Mononuclear cell (primary cell): ENCODE data around the gene FARS2. TPM values are rescaled to one million over a fixed set of nuclear protein-coding genes. Genes with fewer than 3 reads are reported as not detected.

Source experiments
- H3K27me3 ChIP-seq: 2 replicates; pipeline ENCODE4 v1.6.0; 2011; ENCODE audit warnings: low read length, control low read depth; ENCODE audit not compliant: insufficient read depth
- H3K4me1 ChIP-seq: 2 replicates; pipeline ENCODE4 v1.5.1; 2011; ENCODE audit warnings: mild to moderate bottlenecking, low read length, control low read depth; ENCODE audit not compliant: insufficient read depth
- H3K4me3 ChIP-seq: 2 replicates; pipeline ENCODE4 v1.5.1; 2011; ENCODE audit warnings: mild to moderate bottlenecking, low read length, moderate library complexity
- H3K9me3 ChIP-seq: 2 replicates; pipeline ENCODE4 v1.5.1; 2011; ENCODE audit warnings: low read depth, mild to moderate bottlenecking, control low read depth, low read length
- total RNA-seq: library from RNA; depleted of rRNA; stranded (reverse); fragments of >200 nt; gene quantifications from one replicate; pipeline ENCODE4 v1.2.3, GENCODE V29; 2012

FARS2 gene
- total RNA-seq, 1 donor = 13.5 TPM

GRCh38 chr6:5605937-5606336 is 344.6 kb downstream of the FARS2 start:
- H3K27me3 ChIP-seq = no peaks in the 10 kb centered on the region
- no peak overlapping the region for H3K4me3 ChIP-seq
- H3K9me3 ChIP-seq = no peaks in the 10 kb centered on the region
- no peaks in the 10 kb centered on the region for H3K4me1 ChIP-seq

DNA sequence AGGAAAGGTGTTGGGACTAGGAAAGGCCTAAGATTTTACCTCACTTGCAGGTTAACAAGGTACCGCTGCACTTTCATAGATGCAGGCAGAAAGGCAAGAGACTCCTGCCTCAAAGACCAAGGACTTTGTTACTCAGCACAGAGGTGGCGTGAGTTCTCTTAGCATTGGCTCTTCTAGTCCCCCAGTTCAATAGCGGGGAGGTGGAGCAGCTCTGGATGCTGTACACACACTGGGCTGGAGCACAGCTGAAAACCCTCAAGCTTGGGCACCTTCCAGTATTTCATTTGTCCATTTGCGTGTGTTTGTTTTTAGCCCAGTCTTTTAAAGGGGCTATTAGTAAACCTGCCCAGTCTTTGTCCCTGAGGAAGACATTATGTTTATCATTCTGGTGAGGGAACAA is 345.2 kb downstream of the FARS2 start:
- H3K4me1 ChIP-seq = no peaks in the 10 kb centered on the region
- no peak overlapping the region for H3K4me3 ChIP-seq
- H3K27me3 ChIP-seq = no peaks in the 10 kb centered on the region
- no peaks in the 10 kb centered on the region for H3K9me3 ChIP-seq

DNA sequence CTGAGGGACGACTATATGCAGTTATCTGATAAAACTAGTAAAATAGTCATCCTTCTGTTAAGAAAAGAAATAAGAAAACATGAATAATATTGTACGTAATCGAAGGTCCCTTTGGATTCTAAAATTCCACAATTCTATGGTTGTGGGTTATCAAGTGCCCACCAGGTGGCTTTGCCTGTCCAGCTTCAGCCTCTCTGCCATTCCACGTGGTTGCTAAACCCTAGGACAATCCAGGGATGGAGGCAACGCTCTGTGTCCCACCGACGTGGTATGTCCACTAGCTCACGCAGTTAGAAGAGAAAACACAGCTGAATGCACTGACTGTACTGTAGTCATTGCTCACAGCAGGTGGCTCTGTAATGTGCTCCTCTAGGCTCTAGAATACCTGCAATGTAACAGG is 349.3 kb downstream of the FARS2 start:
- H3K9me3 ChIP-seq = no peaks in the 10 kb centered on the region
- no peaks in the 10 kb centered on the region for H3K27me3 ChIP-seq
- H3K4me1 ChIP-seq = no peaks in the 10 kb centered on the region
- H3K4me3 ChIP-seq = no peak overlapping the region

DNA sequence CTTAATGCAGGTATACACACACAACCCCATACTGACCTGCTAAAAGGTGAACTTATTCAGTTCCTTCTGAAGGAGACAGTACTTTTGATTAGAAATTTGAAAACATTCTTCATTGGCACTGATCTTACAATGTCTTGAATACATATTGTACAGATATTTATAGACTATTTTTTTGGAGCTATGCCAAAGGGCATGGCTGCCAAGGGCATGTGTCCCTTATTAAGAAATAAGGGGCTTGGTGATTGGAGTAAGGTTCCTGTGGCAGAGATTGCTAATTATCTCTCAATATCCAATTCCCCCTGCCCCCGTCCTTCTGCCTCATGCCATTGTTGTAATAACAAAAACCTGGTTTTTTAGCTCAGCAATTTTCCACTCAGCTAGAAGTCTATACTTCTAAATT is 355.9 kb downstream of the FARS2 start:
- Histone ChIP-seq H3K27me3 (no peaks in the 10 kb centered on the region), H3K4me3 (no peak overlapping the region), H3K9me3 (no peaks in the 10 kb centered on the region), H3K4me1 (peaks cover 9% of the 10 kb centered on the region)

- H3K27me3 ChIP-seq = no peaks in the 10 kb centered on the region
- peaks cover 9% of the 10 kb centered on the region for H3K4me1 ChIP-seq
- H3K4me3 ChIP-seq = no peak overlapping the region
- no peaks in the 10 kb centered on the region for H3K9me3 ChIP-seq
Measured at GRCh38 chr6:5619249-5619648, 357.9 kb downstream of the FARS2 start.

DNA sequence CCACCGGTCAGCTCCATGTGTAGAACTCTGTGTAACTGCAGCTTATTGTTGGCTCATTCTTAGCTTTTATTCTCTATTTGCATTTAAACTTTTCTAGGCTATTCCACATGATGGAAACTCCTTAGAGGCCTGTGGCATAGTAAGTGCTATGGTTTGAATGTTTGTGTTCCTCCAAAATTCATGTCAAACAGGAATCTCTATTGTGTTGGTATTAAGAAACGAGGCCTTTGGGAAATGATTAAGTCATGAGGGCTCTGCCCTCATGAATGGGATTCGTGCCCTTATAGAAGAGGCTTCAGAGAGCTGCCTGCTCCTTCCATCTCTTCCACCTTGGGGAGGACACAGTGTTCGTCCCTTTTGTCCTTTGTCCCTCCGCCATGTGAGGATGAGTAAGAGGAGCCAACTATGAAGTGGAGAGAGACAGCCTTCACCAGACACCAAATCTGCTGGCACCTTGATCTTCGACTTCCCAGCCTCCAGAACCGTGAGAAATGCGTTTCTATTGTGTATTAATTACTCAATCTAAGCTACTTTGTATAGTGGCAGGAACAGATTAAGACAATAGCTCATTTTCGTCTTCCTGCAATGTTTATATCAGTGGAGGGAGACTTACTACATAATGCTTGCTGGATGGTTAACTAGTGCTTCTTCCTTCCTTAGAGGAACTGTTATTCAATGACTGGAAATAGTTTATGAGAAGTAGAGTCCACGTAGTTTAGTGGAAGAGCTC is 361.1 kb downstream of the FARS2 start:
- H3K27me3 ChIP-seq = no peaks in the 10 kb centered on the region
- peaks cover 14% of the 10 kb centered on the region for H3K4me1 ChIP-seq
- H3K9me3 ChIP-seq = no peaks in the 10 kb centered on the region
- no peak overlapping the region for H3K4me3 ChIP-seq

- H3K27me3 ChIP-seq = no peaks in the 10 kb centered on the region
- H3K4me3 ChIP-seq = no peak overlapping the region
- peaks cover 14% of the 10 kb centered on the region for H3K4me1 ChIP-seq
- no peaks in the 10 kb centered on the region for H3K9me3 ChIP-seq
Measured at GRCh38 chr6:5623769-5624168, 362.5 kb downstream of the FARS2 start.

GRCh38 chr6:5624256-5624655 is 362.9 kb downstream of the FARS2 start:
- H3K4me1 ChIP-seq = peaks cover 10% of the 10 kb centered on the region
- no peaks in the 10 kb centered on the region for H3K27me3 ChIP-seq
- H3K4me3 ChIP-seq = no peak overlapping the region
- no peaks in the 10 kb centered on the region for H3K9me3 ChIP-seq

DNA sequence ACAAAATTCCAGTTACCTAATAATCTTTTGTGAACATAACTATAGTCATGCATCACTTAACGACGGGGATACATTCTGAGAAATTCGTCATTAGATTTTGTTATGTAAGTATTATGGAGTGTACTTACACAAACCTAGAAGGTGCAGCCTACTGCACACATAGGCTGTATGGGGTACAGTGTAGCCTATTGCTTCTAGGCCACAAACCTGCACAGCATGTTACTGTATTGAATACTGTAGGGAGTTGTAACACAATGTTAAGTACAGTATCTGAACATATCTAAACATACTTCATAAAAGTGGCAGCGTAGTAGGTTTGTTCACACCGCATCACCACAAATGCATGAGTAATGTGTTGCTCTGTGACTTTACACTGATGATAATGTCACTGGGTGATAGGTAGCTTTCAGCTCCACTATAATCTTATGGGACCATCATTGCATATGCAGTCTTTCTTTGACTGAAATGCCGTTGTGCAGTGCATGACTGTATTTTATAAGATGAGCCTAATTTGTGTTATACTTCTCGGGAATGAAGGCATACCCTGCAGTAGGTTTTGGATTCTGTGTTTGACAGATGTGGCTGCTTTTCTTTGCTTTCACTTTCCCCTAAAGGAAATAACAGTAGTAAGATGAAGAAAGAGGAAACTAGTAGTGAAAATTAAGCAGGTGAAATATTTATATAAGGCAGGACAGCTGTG is 365.6 kb downstream of the FARS2 start:
- Histone ChIP-seq H3K27me3 (no peaks in the 10 kb centered on the region), H3K9me3 (no peaks in the 10 kb centered on the region), H3K4me1 (peaks cover 5% of the 10 kb centered on the region), H3K4me3 (no peak overlapping the region)

DNA sequence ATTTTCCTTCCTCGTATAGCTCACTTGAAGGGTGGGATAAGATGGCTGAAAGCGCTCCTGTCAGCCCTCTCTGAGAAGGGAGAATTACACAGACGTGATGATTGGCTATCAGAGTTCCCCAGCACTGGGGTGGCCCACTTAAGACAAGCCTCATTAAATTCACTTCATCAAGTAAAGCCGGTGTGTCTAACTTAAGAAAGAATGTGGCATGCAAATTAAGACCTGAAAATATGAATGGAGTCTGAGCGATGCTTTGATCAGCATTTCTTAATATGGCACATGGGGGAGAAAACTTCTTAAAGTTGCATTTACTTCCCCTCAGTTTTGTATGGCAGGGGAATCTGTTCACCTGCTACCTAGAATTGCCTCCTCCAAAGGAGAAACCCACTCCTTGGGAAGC is 369.3 kb downstream of the FARS2 start:
- H3K4me3 ChIP-seq = no peak overlapping the region
- H3K4me1 ChIP-seq = peaks cover 10% of the 10 kb centered on the region
- H3K27me3 ChIP-seq = no peaks in the 10 kb centered on the region
- H3K9me3 ChIP-seq = no peaks in the 10 kb centered on the region

GRCh38 chr6:5632348-5632935 is 371.1 kb downstream of the FARS2 start:
- no peaks in the 10 kb centered on the region for H3K27me3 ChIP-seq
- H3K9me3 ChIP-seq = no peaks in the 10 kb centered on the region
- peaks cover 4% of the 10 kb centered on the region for H3K4me1 ChIP-seq
- no peak overlapping the region for H3K4me3 ChIP-seq

DNA sequence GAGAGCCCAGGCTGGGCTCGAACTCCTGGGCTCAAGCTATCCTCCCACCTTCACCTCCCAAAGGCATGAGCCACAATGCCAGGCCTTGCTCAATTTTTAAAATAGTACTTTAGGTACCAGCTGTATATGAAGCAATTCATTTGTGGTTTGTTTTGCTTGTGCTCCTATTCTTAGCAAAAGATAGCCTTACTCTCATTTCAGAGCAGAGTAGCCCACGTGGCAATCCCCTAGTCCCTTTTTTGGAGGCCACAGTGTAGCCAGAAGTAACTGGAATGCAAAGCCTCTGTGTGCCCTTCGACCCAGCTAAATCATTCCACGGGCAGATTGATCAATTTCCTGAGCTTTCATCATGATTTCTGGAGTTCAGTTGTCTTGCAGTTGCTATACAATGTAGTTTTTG is 373.2 kb downstream of the FARS2 start:
- H3K4me1 ChIP-seq = peaks cover 4% of the 10 kb centered on the region
- H3K9me3 ChIP-seq = no peaks in the 10 kb centered on the region
- H3K4me3 ChIP-seq = no peak overlapping the region
- H3K27me3 ChIP-seq = no peaks in the 10 kb centered on the region

DNA sequence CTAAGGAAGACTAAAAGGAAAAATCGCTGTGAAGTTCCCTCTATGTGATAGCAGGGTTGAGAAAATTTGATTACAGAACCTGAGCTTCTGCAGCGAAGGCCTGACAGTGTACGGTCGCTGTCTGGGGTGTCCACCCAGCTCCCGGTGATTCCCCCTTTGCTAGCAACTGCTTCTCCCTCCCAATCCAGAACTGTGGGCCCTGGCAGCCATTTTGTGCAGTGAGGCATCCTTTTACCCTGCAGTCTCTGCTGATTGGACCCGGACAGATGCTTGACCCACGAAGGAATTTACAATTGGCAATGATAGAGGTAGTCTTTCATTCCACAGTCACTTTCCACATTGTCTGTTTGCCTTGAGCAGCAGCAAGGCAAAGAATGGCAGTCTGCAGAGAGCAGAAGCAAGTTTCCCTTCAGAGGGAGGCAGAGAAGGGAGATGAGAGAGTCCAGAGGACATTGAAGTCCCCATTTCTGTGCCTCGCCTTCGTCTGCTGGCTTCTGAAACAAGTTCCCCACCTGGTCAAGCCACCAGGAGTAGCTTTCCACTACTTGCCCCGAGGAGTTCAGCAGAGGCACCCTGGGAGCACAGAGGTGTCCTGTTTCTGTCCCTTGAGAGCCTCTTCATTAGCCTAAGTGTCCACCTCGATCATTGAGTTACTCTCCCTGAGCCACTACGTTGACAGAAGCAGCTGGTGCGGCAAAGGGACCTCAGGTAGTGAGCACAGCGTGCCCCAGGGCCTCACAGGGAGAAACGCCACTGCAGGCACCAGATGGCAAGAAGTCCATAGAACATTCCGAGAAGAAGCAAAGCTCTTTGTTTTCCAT is 375.1 kb downstream of the FARS2 start:
- Histone ChIP-seq H3K27me3 (no peaks in the 10 kb centered on the region), H3K4me1 (peaks cover 4% of the 10 kb centered on the region), H3K9me3 (peaks cover 10% of the 10 kb centered on the region), H3K4me3 (no peak overlapping the region)

DNA sequence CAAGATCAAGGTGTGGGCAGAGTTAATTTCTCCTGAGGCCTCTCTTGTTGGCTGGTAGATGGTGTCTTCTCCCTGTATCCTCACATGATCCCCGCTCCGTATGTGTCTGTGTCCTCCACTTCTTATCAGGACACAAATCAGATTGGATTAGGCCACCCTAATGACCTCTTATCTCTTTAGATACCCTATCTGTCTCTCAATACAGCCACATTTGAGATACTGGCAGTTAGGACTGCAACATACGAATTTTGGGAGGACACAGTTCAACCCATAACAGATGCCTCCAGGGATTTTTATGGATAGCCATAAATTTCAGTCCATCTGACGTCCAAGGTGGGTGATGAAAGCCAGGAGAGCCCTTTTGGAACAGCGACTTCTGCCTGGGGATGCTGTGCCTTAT is 376.4 kb downstream of the FARS2 start:
- Histone ChIP-seq H3K4me3 (no peak overlapping the region), H3K27me3 (no peaks in the 10 kb centered on the region), H3K9me3 (peaks cover 10% of the 10 kb centered on the region), H3K4me1 (peaks cover 4% of the 10 kb centered on the region)

DNA sequence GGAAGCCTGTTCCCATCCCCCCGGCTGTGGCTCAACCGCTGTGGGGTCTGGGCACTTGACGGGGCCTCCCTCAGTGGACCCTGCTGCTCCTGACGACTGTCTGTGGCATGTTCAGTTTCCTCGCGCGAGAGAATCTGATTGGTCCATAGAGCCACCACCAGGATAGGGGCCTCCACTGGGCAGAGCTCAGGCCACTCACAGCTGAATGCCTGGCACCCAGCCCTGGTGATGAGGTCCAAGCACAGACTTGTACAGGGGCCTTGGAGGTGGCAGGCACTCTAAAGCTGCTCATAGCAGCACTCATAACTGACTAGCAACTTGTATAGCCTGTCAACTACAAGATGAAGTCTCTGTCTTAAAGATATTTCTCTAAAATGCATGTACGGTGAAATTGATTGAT is 377.4 kb downstream of the FARS2 start:
- no peaks in the 10 kb centered on the region for H3K27me3 ChIP-seq
- no peak overlapping the region for H3K4me3 ChIP-seq
- H3K9me3 ChIP-seq = peaks cover 10% of the 10 kb centered on the region
- H3K4me1 ChIP-seq = peaks cover 4% of the 10 kb centered on the region
